ENCODE results near the gene PEMT.
"Not testable (repeated sequence)": the region's sequence is repeated elsewhere in the genome, so short reads cannot be mapped to it uniquely, and the experiment has no call there.

PEMT gene

GRCh38 chr17:17493249-17493985 is 98.1 kb downstream of the PEMT start:
- H3K9ac ChIP-seq (ENCODE audit: low read depth, low read length), result no peak overlapping the region
- H3K4me3 ChIP-seq (ENCODE audit: low read length), result no peak overlapping the region
- H3K4me1 ChIP-seq (ENCODE audit: insufficient read depth, low read length), result peaks cover 13% of the 10 kb centered on the region
- H3K27ac ChIP-seq (ENCODE audit: low read length), result no peak overlapping the region
- peaks cover 29% of the 10 kb centered on the region for H3K27me3 ChIP-seq (ENCODE audit: insufficient read depth, low read length)
- no peaks in the 10 kb centered on the region for H3K9me3 ChIP-seq (ENCODE audit: insufficient read depth, low read depth, low read length)
- H3K36me3 ChIP-seq (ENCODE audit: insufficient read depth, low read depth, low read length), result peaks cover 36% of the 10 kb centered on the region

GRCh38 chr17:17492571-17492970 is 98.9 kb downstream of the PEMT start:
- Histone ChIP-seq H3K4me1 (ENCODE audit: insufficient read depth, low read length) (peaks cover 13% of the 10 kb centered on the region), H3K27me3 (ENCODE audit: insufficient read depth, low read length) (peaks cover 29% of the 10 kb centered on the region), H3K36me3 (ENCODE audit: insufficient read depth, low read depth, low read length) (peaks cover 44% of the 10 kb centered on the region), H3K9ac (ENCODE audit: low read depth, low read length) (no peak overlapping the region), H3K27ac (ENCODE audit: low read length) (no peak overlapping the region), H3K4me3 (ENCODE audit: low read length) (no peak overlapping the region), H3K9me3 (ENCODE audit: insufficient read depth, low read depth, low read length) (no peaks in the 10 kb centered on the region)

GRCh38 chr17:17492085-17492484 is 99.4 kb downstream of the PEMT start:
- Histone ChIP-seq H3K9ac (ENCODE audit: low read depth, low read length) (no peak overlapping the region), H3K36me3 (ENCODE audit: insufficient read depth, low read depth, low read length) (peaks cover 48% of the 10 kb centered on the region), H3K27ac (ENCODE audit: low read length) (no peak overlapping the region), H3K4me3 (ENCODE audit: low read length) (no peak overlapping the region), H3K9me3 (ENCODE audit: insufficient read depth, low read depth, low read length) (no peaks in the 10 kb centered on the region), H3K27me3 (ENCODE audit: insufficient read depth, low read length) (peaks cover 29% of the 10 kb centered on the region), H3K4me1 (ENCODE audit: insufficient read depth, low read length) (peaks cover 13% of the 10 kb centered on the region)

GRCh38 chr17:17491546-17491988 is 99.9 kb downstream of the PEMT start:
- H3K9ac ChIP-seq (ENCODE audit: low read depth, low read length), result no peak overlapping the region
- peaks cover 48% of the 10 kb centered on the region for H3K36me3 ChIP-seq (ENCODE audit: insufficient read depth, low read depth, low read length)
- H3K4me1 ChIP-seq (ENCODE audit: insufficient read depth, low read length), result peaks cover 13% of the 10 kb centered on the region
- no peaks in the 10 kb centered on the region for H3K9me3 ChIP-seq (ENCODE audit: insufficient read depth, low read depth, low read length)
- H3K27ac ChIP-seq (ENCODE audit: low read length), result no peak overlapping the region
- H3K4me3 ChIP-seq (ENCODE audit: low read length), result no peak overlapping the region
- H3K27me3 ChIP-seq (ENCODE audit: insufficient read depth, low read length), result peaks cover 29% of the 10 kb centered on the region

- Histone ChIP-seq H3K9me3 (ENCODE audit: insufficient read depth, low read depth, low read length) (no peaks in the 10 kb centered on the region), H3K27ac (ENCODE audit: low read length) (no peak overlapping the region), H3K27me3 (ENCODE audit: insufficient read depth, low read length) (peaks cover 28% of the 10 kb centered on the region), H3K4me1 (ENCODE audit: insufficient read depth, low read length) (peaks cover 13% of the 10 kb centered on the region), H3K9ac (ENCODE audit: low read depth, low read length) (no peak overlapping the region), H3K36me3 (ENCODE audit: insufficient read depth, low read depth, low read length) (peaks cover 48% of the 10 kb centered on the region), H3K4me3 (ENCODE audit: low read length) (no peak overlapping the region)
Measured at GRCh38 chr17:17491031-17491471, 100.5 kb downstream of the PEMT start.

- Histone ChIP-seq H3K4me3 (ENCODE audit: low read length) (no peak overlapping the region), H3K9me3 (ENCODE audit: insufficient read depth, low read depth, low read length) (no peaks in the 10 kb centered on the region), H3K9ac (ENCODE audit: low read depth, low read length) (no peak overlapping the region), H3K36me3 (ENCODE audit: insufficient read depth, low read depth, low read length) (peaks cover 53% of the 10 kb centered on the region), H3K27me3 (ENCODE audit: insufficient read depth, low read length) (no peaks in the 10 kb centered on the region), H3K27ac (ENCODE audit: low read length) (no peak overlapping the region), H3K4me1 (ENCODE audit: insufficient read depth, low read length) (no peaks in the 10 kb centered on the region; the same call in 1 of the 2 replicates)
Measured at GRCh38 chr17:17487998-17488397, 103.5 kb downstream of the PEMT start.

- H3K4me3 ChIP-seq (ENCODE audit: low read length); H3K27ac ChIP-seq (ENCODE audit: low read length); H3K9me3 ChIP-seq (ENCODE audit: insufficient read depth, low read depth, low read length); H3K4me1 ChIP-seq (ENCODE audit: insufficient read depth, low read length); H3K9ac ChIP-seq (ENCODE audit: low read depth, low read length); H3K27me3 ChIP-seq (ENCODE audit: insufficient read depth, low read length): not testable (repeated sequence)
- peaks cover 45% of the 10 kb centered on the region for H3K36me3 ChIP-seq (ENCODE audit: insufficient read depth, low read depth, low read length)
Measured at GRCh38 chr17:17486416-17486815, 105.1 kb downstream of the PEMT start.

- no peaks in the 10 kb centered on the region for H3K9me3 ChIP-seq (ENCODE audit: insufficient read depth, low read depth, low read length)
- no peaks in the 10 kb centered on the region for H3K27me3 ChIP-seq (ENCODE audit: insufficient read depth, low read length)
- H3K9ac ChIP-seq (ENCODE audit: low read depth, low read length), result no peak overlapping the region
- no peak overlapping the region for H3K4me3 ChIP-seq (ENCODE audit: low read length)
- H3K36me3 ChIP-seq (ENCODE audit: insufficient read depth, low read depth, low read length), result peaks cover 40% of the 10 kb centered on the region
- no peaks in the 10 kb centered on the region for H3K4me1 ChIP-seq (ENCODE audit: insufficient read depth, low read length)
- H3K27ac ChIP-seq (ENCODE audit: low read length), result no peak overlapping the region
Measured at GRCh38 chr17:17485420-17485819, 106.1 kb downstream of the PEMT start.

- Histone ChIP-seq H3K4me3 (ENCODE audit: low read length) (no peak overlapping the region), H3K36me3 (ENCODE audit: insufficient read depth, low read depth, low read length) (peaks cover 34% of the 10 kb centered on the region), H3K9ac (ENCODE audit: low read depth, low read length) (no peak overlapping the region), H3K27ac (ENCODE audit: low read length) (no peak overlapping the region), H3K4me1 (ENCODE audit: insufficient read depth, low read length) (no peaks in the 10 kb centered on the region), H3K27me3 (ENCODE audit: insufficient read depth, low read length) (no peaks in the 10 kb centered on the region), H3K9me3 (ENCODE audit: insufficient read depth, low read depth, low read length) (no peaks in the 10 kb centered on the region)
Measured at GRCh38 chr17:17484451-17484899, 107.0 kb downstream of the PEMT start.

GRCh38 chr17:17481860-17482259 is 109.6 kb downstream of the PEMT start:
- H3K9me3 ChIP-seq (ENCODE audit: insufficient read depth, low read depth, low read length), result no peaks in the 10 kb centered on the region
- H3K4me3 ChIP-seq (ENCODE audit: low read length), result no peak overlapping the region
- peaks cover 6% of the 10 kb centered on the region; the same call in 1 of the 2 replicates for H3K4me1 ChIP-seq (ENCODE audit: insufficient read depth, low read length)
- no peaks in the 10 kb centered on the region for H3K27me3 ChIP-seq (ENCODE audit: insufficient read depth, low read length)
- H3K27ac ChIP-seq (ENCODE audit: low read length), result no peak overlapping the region
- H3K36me3 ChIP-seq (ENCODE audit: insufficient read depth, low read depth, low read length), result peaks cover 23% of the 10 kb centered on the region
- H3K9ac ChIP-seq (ENCODE audit: low read depth, low read length), result no peak overlapping the region

- H3K9ac ChIP-seq (ENCODE audit: low read depth, low read length), result no peak overlapping the region
- peaks cover 6% of the 10 kb centered on the region; the same call in 1 of the 2 replicates for H3K4me1 ChIP-seq (ENCODE audit: insufficient read depth, low read length)
- no peaks in the 10 kb centered on the region for H3K27me3 ChIP-seq (ENCODE audit: insufficient read depth, low read length)
- H3K9me3 ChIP-seq (ENCODE audit: insufficient read depth, low read depth, low read length), result no peaks in the 10 kb centered on the region
- H3K4me3 ChIP-seq (ENCODE audit: low read length), result no peak overlapping the region
- peaks cover 22% of the 10 kb centered on the region for H3K36me3 ChIP-seq (ENCODE audit: insufficient read depth, low read depth, low read length)
- no peak overlapping the region for H3K27ac ChIP-seq (ENCODE audit: low read length)
Measured at GRCh38 chr17:17480593-17481148, 110.8 kb downstream of the PEMT start.

- H3K36me3 ChIP-seq (ENCODE audit: insufficient read depth, low read depth, low read length), result peaks cover 18% of the 10 kb centered on the region
- H3K4me1 ChIP-seq (ENCODE audit: insufficient read depth, low read length), result peaks cover 6% of the 10 kb centered on the region; the same call in 1 of the 2 replicates
- no peaks in the 10 kb centered on the region for H3K27me3 ChIP-seq (ENCODE audit: insufficient read depth, low read length)
- no peak overlapping the region for H3K4me3 ChIP-seq (ENCODE audit: low read length)
- no peak overlapping the region for H3K9ac ChIP-seq (ENCODE audit: low read depth, low read length)
- H3K27ac ChIP-seq (ENCODE audit: low read length), result no peak overlapping the region
- no peaks in the 10 kb centered on the region for H3K9me3 ChIP-seq (ENCODE audit: insufficient read depth, low read depth, low read length)
Measured at GRCh38 chr17:17479209-17479608, 112.3 kb downstream of the PEMT start.
